ENCODE data around the gene FNDC3B.

FNDC3B gene

DNA sequence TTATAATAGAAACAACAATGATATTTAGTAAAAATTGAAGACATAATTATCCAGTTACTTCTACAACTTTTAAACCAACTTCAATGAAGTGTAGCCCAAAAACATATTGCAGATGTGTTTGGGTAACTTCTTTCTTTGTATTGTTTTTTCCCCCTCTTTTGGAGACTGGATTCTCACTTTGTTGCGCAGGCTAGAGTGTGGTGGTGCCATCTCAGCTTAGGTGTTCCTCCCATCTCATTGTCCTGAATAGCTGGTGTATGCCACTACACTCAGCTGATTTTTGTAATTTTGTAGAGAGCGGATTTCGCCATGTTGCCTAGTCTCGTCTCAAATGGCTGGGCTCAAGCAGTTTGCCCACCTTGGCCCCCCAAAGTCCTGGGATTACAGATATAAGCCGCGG lies 148.1 kb downstream of the FNDC3B start:
- Histone ChIP-seq H3K27ac (ENCODE audit: low read depth, low read length) (no peak overlapping the region), H4K20me1 (ENCODE audit: low read depth, low read length) (no peaks in the 10 kb centered on the region), H3K36me3 (ENCODE audit: low read length) (no peaks in the 10 kb centered on the region), H3F3A (ENCODE audit: insufficient read depth) (no peaks in the 10 kb centered on the region), H3K27me3 (ENCODE audit: low read length) (no peaks in the 10 kb centered on the region), H3K79me2 (ENCODE audit: insufficient read depth, low read length) (no peaks in the 10 kb centered on the region), H3K9ac (ENCODE audit: low read length) (no peak overlapping the region), H3K4me2 (ENCODE audit: low read depth, low read length, poor library complexity, severe bottlenecking) (no peak overlapping the region), H3K9me2 (replicated peaks; ENCODE audit: insufficient read depth, low read length) (no peaks in the 10 kb centered on the region), H3K9me3 (ENCODE audit: insufficient read depth, low read length) (no peaks in the 10 kb centered on the region), H3K4me3 (ENCODE audit: insufficient read depth, low read length, poor library complexity, severe bottlenecking) (no peak overlapping the region), H2AFZ (ENCODE audit: low read depth, low read length, severe bottlenecking) (no peak overlapping the region)
- TF ChIP-seq, protein P1, sequence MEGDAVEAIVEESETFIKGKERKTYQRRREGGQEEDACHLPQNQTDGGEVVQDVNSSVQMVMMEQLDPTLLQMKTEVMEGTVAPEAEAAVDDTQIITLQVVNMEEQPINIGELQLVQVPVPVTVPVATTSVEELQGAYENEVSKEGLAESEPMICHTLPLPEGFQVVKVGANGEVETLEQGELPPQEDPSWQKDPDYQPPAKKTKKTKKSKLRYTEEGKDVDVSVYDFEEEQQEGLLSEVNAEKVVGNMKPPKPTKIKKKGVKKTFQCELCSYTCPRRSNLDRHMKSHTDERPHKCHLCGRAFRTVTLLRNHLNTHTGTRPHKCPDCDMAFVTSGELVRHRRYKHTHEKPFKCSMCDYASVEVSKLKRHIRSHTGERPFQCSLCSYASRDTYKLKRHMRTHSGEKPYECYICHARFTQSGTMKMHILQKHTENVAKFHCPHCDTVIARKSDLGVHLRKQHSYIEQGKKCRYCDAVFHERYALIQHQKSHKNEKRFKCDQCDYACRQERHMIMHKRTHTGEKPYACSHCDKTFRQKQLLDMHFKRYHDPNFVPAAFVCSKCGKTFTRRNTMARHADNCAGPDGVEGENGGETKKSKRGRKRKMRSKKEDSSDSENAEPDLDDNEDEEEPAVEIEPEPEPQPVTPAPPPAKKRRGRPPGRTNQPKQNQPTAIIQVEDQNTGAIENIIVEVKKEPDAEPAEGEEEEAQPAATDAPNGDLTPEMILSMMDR (IDR thresholded peaks at IDR 0.05; ENCODE audit: insufficient read depth, low read length, poor library complexity, severe bottlenecking), result no peak
- TF ChIP-seq EZH2phosphoT487 (conservative IDR thresholded peaks at IDR 0.05; ENCODE audit: low read length), result no peak

DNA sequence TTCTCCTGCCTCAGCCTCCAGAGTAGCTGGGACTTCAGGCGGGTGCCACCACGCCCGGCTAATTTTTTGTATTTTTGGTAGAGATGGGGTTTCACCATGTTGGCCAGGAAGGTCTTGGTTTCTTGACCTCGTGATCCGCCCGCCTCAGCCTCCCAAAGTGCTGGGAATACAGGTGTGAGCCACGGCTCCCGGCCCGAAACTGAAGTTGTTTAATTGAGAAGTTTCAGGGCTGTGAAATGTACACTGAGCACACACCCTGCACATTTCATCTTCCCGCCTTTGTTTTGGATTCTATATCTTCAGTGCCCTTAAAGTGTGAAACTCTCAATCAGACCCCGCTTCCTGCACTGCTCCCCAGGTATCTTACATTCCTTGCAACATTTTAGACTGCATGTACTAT lies 149.1 kb downstream of the FNDC3B start:
- no peaks in the 10 kb centered on the region for H3K9me2 ChIP-seq (replicated peaks; ENCODE audit: insufficient read depth, low read length)
- H3K9me3 ChIP-seq (ENCODE audit: insufficient read depth, low read length), result no peaks in the 10 kb centered on the region
- no peaks in the 10 kb centered on the region for H3K27me3 ChIP-seq (ENCODE audit: low read length)
- TF ChIP-seq EZH2phosphoT487 (conservative IDR thresholded peaks at IDR 0.05; ENCODE audit: low read length), result no peak
- TF ChIP-seq, protein P1 (IDR thresholded peaks at IDR 0.05; ENCODE audit: insufficient read depth, low read length, poor library complexity, severe bottlenecking), result no peak
- no peak overlapping the region for H3K4me3 ChIP-seq (ENCODE audit: insufficient read depth, low read length, poor library complexity, severe bottlenecking)
- no peaks in the 10 kb centered on the region for H3K36me3 ChIP-seq (ENCODE audit: low read length)
- no peak overlapping the region for H3K4me2 ChIP-seq (ENCODE audit: low read depth, low read length, poor library complexity, severe bottlenecking)
- no peaks in the 10 kb centered on the region for H4K20me1 ChIP-seq (ENCODE audit: low read depth, low read length)
- no peak overlapping the region for H2AFZ ChIP-seq (ENCODE audit: low read depth, low read length, severe bottlenecking)
- H3K79me2 ChIP-seq (ENCODE audit: insufficient read depth, low read length), result no peaks in the 10 kb centered on the region
- no peaks in the 10 kb centered on the region for H3F3A ChIP-seq (ENCODE audit: insufficient read depth)
- H3K9ac ChIP-seq (ENCODE audit: low read length), result no peak overlapping the region
- H3K27ac ChIP-seq (ENCODE audit: low read depth, low read length), result no peak overlapping the region

DNA sequence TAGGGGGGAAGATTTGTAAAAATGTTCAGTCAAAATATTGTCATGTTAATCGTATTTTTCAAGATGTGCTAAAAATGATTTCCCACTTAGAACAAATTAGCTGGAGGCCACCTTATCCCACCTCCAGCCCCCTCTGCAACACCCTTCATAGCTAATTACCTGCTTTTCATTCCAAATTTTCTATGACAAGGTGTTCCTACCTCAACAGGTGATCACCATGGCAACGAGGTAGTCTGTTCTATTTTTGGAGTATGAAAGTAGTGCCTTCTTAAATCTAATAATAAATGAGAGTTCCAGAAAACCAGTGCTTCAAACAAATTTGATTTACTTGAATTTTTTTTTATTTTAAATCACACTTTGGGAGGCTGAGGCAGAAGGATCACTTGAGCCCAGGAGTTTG lies 149.8 kb downstream of the FNDC3B start:
- Histone ChIP-seq H3F3A (ENCODE audit: insufficient read depth) (no peaks in the 10 kb centered on the region), H3K27ac (ENCODE audit: low read depth, low read length) (no peak overlapping the region), H3K4me3 (ENCODE audit: insufficient read depth, low read length, poor library complexity, severe bottlenecking) (no peak overlapping the region), H3K9ac (ENCODE audit: low read length) (no peak overlapping the region), H3K9me2 (replicated peaks; ENCODE audit: insufficient read depth, low read length) (no peaks in the 10 kb centered on the region), H4K20me1 (ENCODE audit: low read depth, low read length) (no peaks in the 10 kb centered on the region), H3K36me3 (ENCODE audit: low read length) (no peaks in the 10 kb centered on the region), H3K27me3 (ENCODE audit: low read length) (no peaks in the 10 kb centered on the region), H2AFZ (ENCODE audit: low read depth, low read length, severe bottlenecking) (no peak overlapping the region), H3K4me2 (ENCODE audit: low read depth, low read length, poor library complexity, severe bottlenecking) (no peak overlapping the region), H3K79me2 (ENCODE audit: insufficient read depth, low read length) (no peaks in the 10 kb centered on the region), H3K9me3 (ENCODE audit: insufficient read depth, low read length) (no peaks in the 10 kb centered on the region)
- TF ChIP-seq, protein P1 (IDR thresholded peaks at IDR 0.05; ENCODE audit: insufficient read depth, low read length, poor library complexity, severe bottlenecking), result no peak
- TF ChIP-seq EZH2phosphoT487 (conservative IDR thresholded peaks at IDR 0.05; ENCODE audit: low read length), result no peak

Data from SU-DHL-6 (cell line).